Stomach (tissue), 19 donors: Measurements from ENCODE around the gene CDH8. TPM values are rescaled to one million over a fixed set of nuclear protein-coding genes. Genes with fewer than 3 reads are reported as not detected.

Experiments
- DNase-seq, 2 donors: peaks; one replicate each; pipeline versions ENCODE4 v3.0.0 to v3.0.0-alpha.2; 2013 to 2019
- H3K27ac ChIP-seq, 5 donors: fragments of 200-600 bp in 4 of 5; sonication (generic) in 4 of 5; one replicate each; pipeline ENCODE4 v1.5.1; 2013 to 2019; ENCODE audit warnings: mild to moderate bottlenecking in 1 of 5, moderate library complexity in 1 of 5
- H3K27me3 ChIP-seq, 3 donors: fragments of 200-600 bp; sonication (generic); one replicate each; pipeline ENCODE4 v1.5.1; 2017 to 2019; ENCODE audit warnings: mixed run types in 1 of 3
- H3K36me3 ChIP-seq, 4 donors: fragments of 200-600 bp; sonication (generic); 1 replicate in 3 of 4; 2 replicates in 1 of 4; pipeline ENCODE4 v1.5.1; 2016 to 2019
- H3K4me1 ChIP-seq, 4 donors: fragments of 200-600 bp; sonication (generic); one replicate each; pipeline ENCODE4 v1.5.1; 2016 to 2019
- H3K4me3 ChIP-seq, 4 donors: fragments of 200-600 bp; sonication (generic) in 3 of 4; one replicate each; pipeline ENCODE4 v1.5.1; 2016 to 2019; ENCODE audit warnings: mild to moderate bottlenecking in 1 of 4
- H3K9me3 ChIP-seq, 4 donors: fragments of 200-600 bp; sonication (generic); one replicate each; pipeline ENCODE4 v1.5.1; 2016 to 2019
- EP300 ChIP-seq: sonication (generic); formaldehyde crosslinking; IDR thresholded peaks from one replicate; pipeline ENCODE4 v1.6.1; 2017; ENCODE audit warnings: antibody characterized with exemption
- POLR2A ChIP-seq, 4 donors: fragments of 450-650 bp; IDR thresholded peaks; one replicate each; pipeline ENCODE4 v1.6.1; 2016; ENCODE audit warnings: antibody characterized with exemption in 4 of 4, control low read depth in 2 of 4, mild to moderate bottlenecking in 1 of 4, moderate library complexity in 1 of 4
- POLR2AphosphoS5 ChIP-seq, 3 donors: sonication (generic); formaldehyde crosslinking; IDR thresholded peaks; one replicate each; pipeline ENCODE4 v1.6.1; 2016; ENCODE audit warnings: antibody characterized with exemption in 3 of 3
- WGBS, 5 donors: extraction: QIAGEN DNeasy Blood & Tissue Kit in 3 of 5; methylation state at CpG; one replicate each; pipeline versions ENCODE4 v1.1.5 to v1.1.7; 2013 to 2018; 5-methylcytosine and 5-hydroxymethylcytosine counted together
- intact Hi-C: fragments of 100-400 bp; cut with DNase I; formaldehyde crosslinking; loops from one replicate; pipeline ENCODE4 v1.15.1; 2023; ENCODE audit warnings: low total_unique reads
- long read RNA-seq, 10 donors: transcript quantifications; one replicate each; lab custom pipeline, GENCODE V29; 2026
- polyA plus RNA-seq, 3 donors: library from polyadenylated mRNA; stranded (reverse); fragments of 200-250 nt; gene quantifications; one replicate each; pipeline ENCODE4 v1.2.3, GENCODE V29; 2013
- total RNA-seq, 5 donors: library from RNA; depleted of rRNA; stranded (reverse); fragments of >200 nt; gene quantifications; one replicate each; pipeline versions ENCODE4 v1.1.0 to v1.2.3, GENCODE V29; 2014 to 2016
- TF ChIP-seq, protein P1 (sequence below), 7 experiments: fragments of 450-650 bp in 4 of 7; fragments of 200-600 bp in 3 of 7; sonication (generic) in 3 of 7; IDR thresholded peaks; one replicate each; pipeline ENCODE4 v1.5.1; 2016 to 2019; ENCODE audit warnings: antibody characterized with exemption in 7 of 7, control low read depth in 2 of 7, mild to moderate bottlenecking in 1 of 7
- donor health status: healthy with polysubstance abuse.
- donor health status: Bipolar disorder and iron deficiency.
- donor health status: healthy.

Gene CDH8
- total RNA-seq (1 to 10 TPM in 1 of 5 donors, not detected in 4; 6.4 TPM), polyA plus RNA-seq (under 1 TPM in 1 of 3 donors, not detected in 2; 0.13 TPM)
- long read RNA-seq, donor 1: 0 reads
- long read RNA-seq, donor 2, partial matches to known transcripts: 0 of 1 reads
- long read RNA-seq, donor 2, other reads (novel, unspliced or antisense): 0 of 1 reads
- long read RNA-seq, donor 3: 0 reads
- long read RNA-seq, donor 4: 0 reads
- long read RNA-seq, donor 5: 0 reads
- long read RNA-seq, donor 6, partial matches to known transcripts: 0 of 2 reads
- long read RNA-seq, donor 6, other reads (novel, unspliced or antisense): 0 of 2 reads
- long read RNA-seq, donor 7: 0 reads
- long read RNA-seq, donor 8, partial matches to known transcripts: 0 of 1 reads
- long read RNA-seq, donor 8, other reads (novel, unspliced or antisense): 0 of 1 reads
- long read RNA-seq, donor 9: 0 reads
- long read RNA-seq, donor 10: 0 reads

DNA sequence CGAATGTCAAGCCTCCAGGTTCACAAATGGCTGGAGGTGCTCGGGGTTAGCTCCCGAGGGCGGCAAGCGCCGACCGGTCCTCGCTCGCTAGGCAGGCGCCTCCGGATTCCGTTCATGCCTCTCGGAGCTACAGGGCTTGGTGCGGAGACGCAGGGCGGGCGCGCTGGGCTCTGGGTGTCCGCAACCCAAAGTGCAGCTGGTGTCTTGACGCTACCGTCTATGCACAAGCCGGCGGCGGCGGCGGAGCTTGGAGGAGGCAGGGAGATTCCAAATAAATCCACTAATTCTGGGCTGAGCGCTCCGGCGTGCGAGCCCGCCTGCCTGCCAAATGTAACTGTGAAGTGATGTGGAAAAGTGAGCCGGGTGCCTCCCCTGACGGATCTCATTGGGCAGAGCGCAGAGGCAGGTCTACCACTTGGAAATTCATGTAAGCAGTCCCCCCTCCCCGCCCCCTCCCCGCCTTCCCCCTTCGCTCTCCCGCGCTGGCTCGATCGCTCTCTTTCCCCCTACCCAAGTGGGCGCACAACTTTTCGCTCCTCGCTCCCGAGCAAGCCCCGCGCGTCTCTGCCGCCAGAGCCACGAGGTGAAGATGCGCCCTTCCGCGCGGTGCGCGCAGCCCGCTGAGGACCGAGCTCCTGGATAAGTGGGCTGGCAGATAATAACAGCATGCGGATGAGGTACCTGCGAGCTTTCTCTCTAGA, at the start of gene CDH8:
CDH8 (minus strand) TSS at position 338 of the 701 bp plus-strand sequence. CDS start 15,035 bp downstream, outside the sequence.
- WGBS, 5 donors: 1 to 7% (median 6%) methylated on average over 32 to 59 of the region's 60 CpGs
- no peaks in the 10 kb centered on the region for H3K9me3 ChIP-seq
- TF ChIP-seq, protein P1, sequence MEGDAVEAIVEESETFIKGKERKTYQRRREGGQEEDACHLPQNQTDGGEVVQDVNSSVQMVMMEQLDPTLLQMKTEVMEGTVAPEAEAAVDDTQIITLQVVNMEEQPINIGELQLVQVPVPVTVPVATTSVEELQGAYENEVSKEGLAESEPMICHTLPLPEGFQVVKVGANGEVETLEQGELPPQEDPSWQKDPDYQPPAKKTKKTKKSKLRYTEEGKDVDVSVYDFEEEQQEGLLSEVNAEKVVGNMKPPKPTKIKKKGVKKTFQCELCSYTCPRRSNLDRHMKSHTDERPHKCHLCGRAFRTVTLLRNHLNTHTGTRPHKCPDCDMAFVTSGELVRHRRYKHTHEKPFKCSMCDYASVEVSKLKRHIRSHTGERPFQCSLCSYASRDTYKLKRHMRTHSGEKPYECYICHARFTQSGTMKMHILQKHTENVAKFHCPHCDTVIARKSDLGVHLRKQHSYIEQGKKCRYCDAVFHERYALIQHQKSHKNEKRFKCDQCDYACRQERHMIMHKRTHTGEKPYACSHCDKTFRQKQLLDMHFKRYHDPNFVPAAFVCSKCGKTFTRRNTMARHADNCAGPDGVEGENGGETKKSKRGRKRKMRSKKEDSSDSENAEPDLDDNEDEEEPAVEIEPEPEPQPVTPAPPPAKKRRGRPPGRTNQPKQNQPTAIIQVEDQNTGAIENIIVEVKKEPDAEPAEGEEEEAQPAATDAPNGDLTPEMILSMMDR (IDR thresholded peaks at IDR 0.05): no peak
- TF ChIP-seq POLR2AphosphoS5 (IDR thresholded peaks at IDR 0.05): no peak
- no peak for TF ChIP-seq POLR2A (IDR thresholded peaks at IDR 0.05)
- TF ChIP-seq EP300: no peak
- peak within 1 kb of the TSS in 2 of 4 donors; percentile 28 to 32 for H3K4me3 ChIP-seq
- intact Hi-C loops: no loop called here
- H3K36me3 ChIP-seq: no peaks in the 10 kb centered on the region
- DNase-seq: peak in 1 of 2 donors; percentile 63
- H3K27me3 ChIP-seq: peaks cover 14 to 57% (median 28%) of the 10 kb centered on the region in 3 donors
- H3K4me1 ChIP-seq: peaks cover 0 to 25% (median 8%) of the 10 kb centered on the region in 4 donors
- H3K27ac ChIP-seq: no peak within 1 kb of the TSS

GRCh38 chr16:62079236-62079635, 43.0 kb upstream of the CDH8 start:
- no peaks in the 10 kb centered on the region for H3K27me3 ChIP-seq
- H3K4me3 ChIP-seq: no peak overlapping the region
- no peak overlapping the region for H3K27ac ChIP-seq
- no peaks in the 10 kb centered on the region for H3K36me3 ChIP-seq
- H3K4me1 ChIP-seq: no peaks in the 10 kb centered on the region
- WGBS, 5 donors: 83 to 86% (median 86%) methylated on average over 4 of the region's 4 CpGs
- no peak for TF ChIP-seq POLR2AphosphoS5 (IDR thresholded peaks at IDR 0.05)
- TF ChIP-seq EP300: no peak
- TF ChIP-seq, protein P1 (IDR thresholded peaks at IDR 0.05): no peak
- no peak for TF ChIP-seq POLR2A (IDR thresholded peaks at IDR 0.05)
- DNase-seq: no peak
- H3K9me3 ChIP-seq: peaks cover 0 to 7% (median 3%) of the 10 kb centered on the region in 4 donors
- intact Hi-C loops: no loop called here

- TF ChIP-seq POLR2A (IDR thresholded peaks at IDR 0.05) (no peak), EP300 (no peak), POLR2AphosphoS5 (IDR thresholded peaks at IDR 0.05) (no peak)
- TF ChIP-seq, protein P1 (IDR thresholded peaks at IDR 0.05): no peak
- H3K27me3 ChIP-seq: no peaks in the 10 kb centered on the region
- WGBS, 5 donors: 40 to 55% (median 49%) methylated on average over 4 of the region's 4 CpGs
These were observed 41.8 kb upstream of the CDH8 start for GRCh38 chr16:62077998-62078397.

GRCh38 chr16:62076886-62077285, 40.6 kb upstream of the CDH8 start:
- no peak for DNase-seq
- H3K4me1 ChIP-seq: no peaks in the 10 kb centered on the region
- no peak overlapping the region for H3K4me3 ChIP-seq
- intact Hi-C loops: no loop called here
- TF ChIP-seq, protein P1 (IDR thresholded peaks at IDR 0.05): no peak
- no peak for TF ChIP-seq EP300
- no peak for TF ChIP-seq POLR2AphosphoS5 (IDR thresholded peaks at IDR 0.05)
- no peak for TF ChIP-seq POLR2A (IDR thresholded peaks at IDR 0.05)
- no peak overlapping the region for H3K27ac ChIP-seq
- no peaks in the 10 kb centered on the region for H3K27me3 ChIP-seq
- WGBS, 5 donors: 80 to 91% (median 85%) methylated on average over 3 of the region's 3 CpGs
- peaks cover 0 to 9% (median 3%) of the 10 kb centered on the region in 4 donors for H3K9me3 ChIP-seq
- H3K36me3 ChIP-seq: no peaks in the 10 kb centered on the region

More at GRCh38 chr16:62077998-62078397, 41.8 kb upstream of the CDH8 start:
- H3K9me3 ChIP-seq: peaks cover 0 to 9% (median 3%) of the 10 kb centered on the region in 4 donors
- intact Hi-C loops: no loop called here
- peak in 1 of 2 donors; percentile 2 for DNase-seq
- no peak overlapping the region for H3K27ac ChIP-seq
- no peaks in the 10 kb centered on the region for H3K36me3 ChIP-seq
- H3K4me3 ChIP-seq: no peak overlapping the region
- no peaks in the 10 kb centered on the region for H3K4me1 ChIP-seq
